ENCODE results near the gene CELA3A. TPM values are rescaled to one million over a fixed set of nuclear protein-coding genes. Genes with fewer than 3 reads are reported as not detected.
"Not testable (repeated sequence)": the region's sequence is repeated elsewhere in the genome, so short reads cannot be mapped to it uniquely, and the experiment has no call there.

CELA3A gene
- total RNA-seq, 1 donor from 2014 or later = not detected

GRCh38 chr1:21997891-21998623, 3.4 kb upstream of the CELA3A start:
- H3K4me3 ChIP-seq; H3K4me1 ChIP-seq; H3K27me3 ChIP-seq (ENCODE audit: low read depth); H3K36me3 ChIP-seq; DNase-seq; H3K9me3 ChIP-seq; H3K27ac ChIP-seq; intact Hi-C loops (cut with DNase I); ATAC-seq: not testable (repeated sequence)

GRCh38 chr1:21998624-21999294, 2.7 kb upstream of the CELA3A start:
- ATAC-seq; H3K9me3 ChIP-seq; H3K27ac ChIP-seq; H3K27me3 ChIP-seq (ENCODE audit: low read depth); H3K4me3 ChIP-seq; DNase-seq; intact Hi-C loops (cut with DNase I); H3K4me1 ChIP-seq; H3K36me3 ChIP-seq: not testable (repeated sequence)

DNA sequence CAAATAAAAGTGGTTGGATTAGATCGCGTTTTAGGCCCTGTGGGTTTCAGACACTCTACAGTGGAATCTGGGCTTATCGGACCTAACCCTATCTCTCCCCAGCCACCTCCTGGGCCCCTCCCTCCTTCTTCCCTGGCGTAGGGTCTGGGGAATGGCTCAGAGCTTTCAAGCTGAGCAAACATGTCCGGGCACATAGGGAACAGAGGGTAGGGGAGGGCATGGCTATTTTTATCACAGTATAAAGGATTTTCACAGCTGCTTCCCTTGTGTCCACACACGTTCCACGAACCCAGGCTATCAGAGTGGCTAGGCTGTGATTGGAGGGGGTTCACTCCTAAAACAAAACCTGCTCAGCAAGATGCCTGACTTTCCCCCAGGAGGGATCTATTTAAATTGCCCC, 1.8 kb upstream of the CELA3A start:
- H3K4me3 ChIP-seq; H3K9me3 ChIP-seq; H3K27ac ChIP-seq; H3K27me3 ChIP-seq (ENCODE audit: low read depth); DNase-seq; H3K36me3 ChIP-seq; H3K4me1 ChIP-seq; intact Hi-C loops (cut with DNase I): not testable (repeated sequence)
- ATAC-seq = peak; percentile 58 to 75

GRCh38 chr1:22002461-22002860, 1.0 kb downstream of the CELA3A start:
- H3K36me3 ChIP-seq; DNase-seq; H3K9me3 ChIP-seq; H3K27ac ChIP-seq; ATAC-seq; H3K4me3 ChIP-seq; intact Hi-C loops (cut with DNase I); H3K4me1 ChIP-seq; H3K27me3 ChIP-seq (ENCODE audit: low read depth): not testable (repeated sequence)

DNA sequence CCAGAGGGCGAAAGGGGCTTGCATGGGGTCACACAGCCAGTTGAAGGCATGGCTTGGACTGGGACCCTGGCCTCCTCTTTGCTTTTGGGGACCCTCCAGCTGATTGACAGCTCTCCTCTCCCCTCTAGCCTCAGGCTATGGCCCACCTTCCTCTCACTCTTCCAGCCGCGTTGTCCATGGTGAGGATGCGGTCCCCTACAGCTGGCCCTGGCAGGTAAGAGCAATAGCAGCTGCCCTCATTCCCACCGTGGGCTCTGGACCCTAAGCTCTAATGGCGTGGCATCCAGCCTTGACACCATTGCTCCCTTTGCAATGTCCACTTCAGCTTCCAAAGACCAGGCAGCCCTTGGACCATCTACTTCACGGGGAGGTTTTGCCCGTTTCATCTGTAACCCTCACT, 1.4 kb downstream of the CELA3A start:
- H3K27me3 ChIP-seq (ENCODE audit: low read depth); H3K4me1 ChIP-seq; ATAC-seq; DNase-seq; H3K36me3 ChIP-seq; intact Hi-C loops (cut with DNase I); H3K4me3 ChIP-seq; H3K27ac ChIP-seq; H3K9me3 ChIP-seq: not testable (repeated sequence)

DNA sequence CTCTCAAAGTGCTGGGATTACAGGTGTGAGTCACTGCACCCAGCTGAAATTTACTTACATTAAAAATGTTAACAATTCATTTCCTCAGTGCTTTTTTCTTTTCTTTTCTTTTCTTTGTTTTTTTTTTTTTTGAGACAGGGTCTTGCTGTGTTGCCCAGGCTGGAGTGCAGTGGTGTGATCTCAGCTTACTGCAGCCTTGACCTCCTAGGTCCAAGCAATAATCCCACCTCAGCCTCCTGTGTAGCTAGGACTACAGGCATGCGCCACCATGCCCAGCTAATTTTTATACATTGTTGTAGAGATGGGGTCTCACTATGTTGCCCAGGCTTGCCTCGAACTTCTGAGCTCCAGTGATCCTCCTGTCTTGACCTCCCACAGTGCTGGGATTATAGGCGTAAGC, 2.5 kb downstream of the CELA3A start:
- H3K4me3 ChIP-seq; H3K4me1 ChIP-seq; DNase-seq; H3K9me3 ChIP-seq; intact Hi-C loops (cut with DNase I); ATAC-seq; H3K27ac ChIP-seq; H3K36me3 ChIP-seq; H3K27me3 ChIP-seq (ENCODE audit: low read depth): not testable (repeated sequence)

GRCh38 chr1:22005261-22006149, 4.0 kb downstream of the CELA3A start:
- intact Hi-C loops (cut with DNase I); H3K4me1 ChIP-seq; H3K36me3 ChIP-seq; H3K9me3 ChIP-seq; H3K27me3 ChIP-seq (ENCODE audit: low read depth); H3K27ac ChIP-seq; H3K4me3 ChIP-seq: not testable (repeated sequence)
- TF ChIP-seq, protein P1, sequence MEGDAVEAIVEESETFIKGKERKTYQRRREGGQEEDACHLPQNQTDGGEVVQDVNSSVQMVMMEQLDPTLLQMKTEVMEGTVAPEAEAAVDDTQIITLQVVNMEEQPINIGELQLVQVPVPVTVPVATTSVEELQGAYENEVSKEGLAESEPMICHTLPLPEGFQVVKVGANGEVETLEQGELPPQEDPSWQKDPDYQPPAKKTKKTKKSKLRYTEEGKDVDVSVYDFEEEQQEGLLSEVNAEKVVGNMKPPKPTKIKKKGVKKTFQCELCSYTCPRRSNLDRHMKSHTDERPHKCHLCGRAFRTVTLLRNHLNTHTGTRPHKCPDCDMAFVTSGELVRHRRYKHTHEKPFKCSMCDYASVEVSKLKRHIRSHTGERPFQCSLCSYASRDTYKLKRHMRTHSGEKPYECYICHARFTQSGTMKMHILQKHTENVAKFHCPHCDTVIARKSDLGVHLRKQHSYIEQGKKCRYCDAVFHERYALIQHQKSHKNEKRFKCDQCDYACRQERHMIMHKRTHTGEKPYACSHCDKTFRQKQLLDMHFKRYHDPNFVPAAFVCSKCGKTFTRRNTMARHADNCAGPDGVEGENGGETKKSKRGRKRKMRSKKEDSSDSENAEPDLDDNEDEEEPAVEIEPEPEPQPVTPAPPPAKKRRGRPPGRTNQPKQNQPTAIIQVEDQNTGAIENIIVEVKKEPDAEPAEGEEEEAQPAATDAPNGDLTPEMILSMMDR (IDR thresholded peaks at IDR 0.05) = peak; percentile 31
- ATAC-seq (peak; percentile 77 to 79), DNase-seq (peak; percentile 50)

DNA sequence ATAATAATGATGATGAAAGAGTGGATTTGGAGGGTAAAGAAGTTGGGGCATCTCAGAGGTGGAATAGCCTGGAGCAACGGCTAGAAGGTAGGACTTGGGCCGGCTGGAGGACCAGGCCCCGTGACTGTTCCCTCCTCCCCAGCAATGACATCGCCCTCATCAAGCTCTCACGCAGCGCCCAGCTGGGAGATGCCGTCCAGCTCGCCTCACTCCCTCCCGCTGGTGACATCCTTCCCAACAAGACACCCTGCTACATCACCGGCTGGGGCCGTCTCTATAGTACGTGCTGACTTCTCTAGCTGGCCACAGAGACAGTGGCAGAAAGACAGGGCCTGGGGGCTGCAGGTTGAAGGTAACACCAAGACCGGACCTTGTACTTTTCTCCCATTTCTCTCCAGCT, 5.3 kb downstream of the CELA3A start:
- intact Hi-C loops (cut with DNase I); H3K4me3 ChIP-seq: not testable (repeated sequence)

DNA sequence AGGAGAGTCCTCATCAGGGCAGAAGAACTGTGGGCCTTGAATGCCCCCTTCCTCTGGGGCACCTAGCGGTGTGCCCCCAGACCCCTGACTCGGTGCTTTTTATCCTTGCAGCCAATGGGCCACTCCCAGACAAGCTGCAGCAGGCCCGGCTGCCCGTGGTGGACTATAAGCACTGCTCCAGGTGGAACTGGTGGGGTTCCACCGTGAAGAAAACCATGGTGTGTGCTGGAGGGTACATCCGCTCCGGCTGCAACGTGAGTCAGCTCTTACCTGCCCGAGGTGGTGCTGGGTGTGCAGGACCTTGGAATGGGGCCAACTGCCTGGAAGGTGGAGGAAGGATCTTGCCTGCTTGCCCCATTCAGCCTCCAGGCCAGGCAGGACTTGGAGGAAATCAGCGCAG, 5.8 kb downstream of the CELA3A start:
- H3K4me1 ChIP-seq; intact Hi-C loops (cut with DNase I); DNase-seq; H3K9me3 ChIP-seq; H3K27ac ChIP-seq; ATAC-seq; H3K4me3 ChIP-seq; H3K27me3 ChIP-seq (ENCODE audit: low read depth); H3K36me3 ChIP-seq: not testable (repeated sequence)

More for the DNA sequence above, 5.3 kb downstream of the CELA3A start:
- not testable (repeated sequence) for H3K36me3 ChIP-seq; H3K27me3 ChIP-seq (ENCODE audit: low read depth); ATAC-seq; H3K27ac ChIP-seq; H3K4me1 ChIP-seq; H3K9me3 ChIP-seq; DNase-seq

DNA sequence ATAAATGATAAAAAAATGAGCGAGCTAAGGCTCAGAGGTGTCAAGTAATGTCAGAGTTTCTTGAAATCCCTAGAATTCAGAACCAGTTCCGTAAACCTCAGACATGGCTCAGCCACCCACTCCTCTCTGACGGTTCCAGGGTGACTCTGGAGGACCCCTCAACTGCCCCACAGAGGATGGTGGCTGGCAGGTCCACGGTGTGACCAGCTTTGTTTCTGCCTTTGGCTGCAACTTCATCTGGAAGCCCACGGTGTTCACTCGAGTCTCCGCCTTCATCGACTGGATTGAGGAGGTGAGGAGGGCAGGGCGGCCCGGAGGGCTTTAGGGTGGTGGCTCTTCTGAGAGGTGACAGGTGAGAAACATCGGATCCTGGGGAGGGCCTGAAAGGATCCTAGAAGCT, 8.1 kb downstream of the CELA3A start:
- DNase-seq; intact Hi-C loops (cut with DNase I); H3K4me1 ChIP-seq; ATAC-seq; H3K9me3 ChIP-seq; H3K27ac ChIP-seq; H3K36me3 ChIP-seq; H3K27me3 ChIP-seq (ENCODE audit: low read depth); H3K4me3 ChIP-seq: not testable (repeated sequence)

- H3K27me3 ChIP-seq (ENCODE audit: low read depth); H3K4me1 ChIP-seq; H3K9me3 ChIP-seq; DNase-seq; intact Hi-C loops (cut with DNase I); H3K27ac ChIP-seq; H3K4me3 ChIP-seq; ATAC-seq; H3K36me3 ChIP-seq: not testable (repeated sequence)
These were observed 11.3 kb downstream of the CELA3A start for GRCh38 chr1:22012752-22013151.

- intact Hi-C loops (cut with DNase I); ATAC-seq: not testable (repeated sequence)
These were observed 13.2 kb downstream of the CELA3A start for GRCh38 chr1:22014575-22015206.

More at GRCh38 chr1:22014575-22015206, 13.2 kb downstream of the CELA3A start:
- not testable (repeated sequence) for H3K9me3 ChIP-seq; DNase-seq; H3K4me1 ChIP-seq; H3K27ac ChIP-seq; H3K27me3 ChIP-seq (ENCODE audit: low read depth); H3K4me3 ChIP-seq; H3K36me3 ChIP-seq

Measured in lower lobe of right lung (tissue), 2 donors.